ENCODE measurements around the gene DHCR7.

DHCR7 gene, protein sequence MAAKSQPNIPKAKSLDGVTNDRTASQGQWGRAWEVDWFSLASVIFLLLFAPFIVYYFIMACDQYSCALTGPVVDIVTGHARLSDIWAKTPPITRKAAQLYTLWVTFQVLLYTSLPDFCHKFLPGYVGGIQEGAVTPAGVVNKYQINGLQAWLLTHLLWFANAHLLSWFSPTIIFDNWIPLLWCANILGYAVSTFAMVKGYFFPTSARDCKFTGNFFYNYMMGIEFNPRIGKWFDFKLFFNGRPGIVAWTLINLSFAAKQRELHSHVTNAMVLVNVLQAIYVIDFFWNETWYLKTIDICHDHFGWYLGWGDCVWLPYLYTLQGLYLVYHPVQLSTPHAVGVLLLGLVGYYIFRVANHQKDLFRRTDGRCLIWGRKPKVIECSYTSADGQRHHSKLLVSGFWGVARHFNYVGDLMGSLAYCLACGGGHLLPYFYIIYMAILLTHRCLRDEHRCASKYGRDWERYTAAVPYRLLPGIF

DNA sequence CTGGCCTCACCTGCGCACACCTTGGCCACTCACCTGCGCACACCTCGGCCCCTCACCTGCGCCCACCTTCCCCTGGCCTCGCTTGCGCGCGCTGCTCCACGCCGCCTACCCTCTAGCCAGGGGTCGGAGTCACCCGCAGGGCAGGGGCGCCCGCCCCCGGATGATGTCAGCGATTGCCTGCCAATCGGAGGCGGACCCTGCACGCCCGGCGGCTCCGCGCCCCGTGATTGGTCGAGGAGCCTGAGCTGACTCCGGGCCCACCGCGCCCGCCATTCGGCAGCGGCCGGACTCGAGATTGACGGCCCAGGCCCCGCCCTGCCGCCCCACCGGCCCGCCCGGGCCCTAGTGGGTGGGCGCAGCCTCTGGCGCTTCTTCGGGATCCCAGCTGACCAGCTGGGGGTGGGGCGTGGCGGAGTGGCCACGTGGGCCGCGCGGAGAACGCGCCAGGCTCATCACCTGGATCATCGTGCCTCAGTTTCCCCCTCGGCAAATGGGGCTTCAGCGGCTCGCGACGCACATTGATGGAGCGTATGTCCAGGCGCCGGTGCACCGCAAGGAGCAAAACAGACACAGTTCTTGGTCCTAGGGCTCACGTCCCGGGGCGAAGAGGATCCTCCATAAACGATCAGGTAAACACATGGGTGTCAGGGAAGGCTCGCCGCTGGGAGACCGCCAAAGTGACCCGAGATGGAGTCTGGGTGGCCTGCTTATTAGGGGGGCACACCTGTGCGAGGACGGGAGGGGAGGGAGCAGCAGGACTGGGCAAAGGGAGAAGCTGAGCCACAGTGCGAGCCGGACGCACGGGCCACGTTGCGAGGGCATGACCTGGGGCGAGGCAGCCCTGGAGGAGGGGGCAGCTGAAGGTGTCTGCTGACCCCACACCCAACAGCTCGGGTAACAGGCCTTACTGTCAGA lies at the start of gene DHCR7:
Gene DHCR7 (minus strand): TSS at position 137 of the 915 bp plus-strand sequence. CDS start 3,441 bp downstream, outside the sequence.
- DNase-seq (ENCODE audit: low read depth), result peak; percentile 45

DNA sequence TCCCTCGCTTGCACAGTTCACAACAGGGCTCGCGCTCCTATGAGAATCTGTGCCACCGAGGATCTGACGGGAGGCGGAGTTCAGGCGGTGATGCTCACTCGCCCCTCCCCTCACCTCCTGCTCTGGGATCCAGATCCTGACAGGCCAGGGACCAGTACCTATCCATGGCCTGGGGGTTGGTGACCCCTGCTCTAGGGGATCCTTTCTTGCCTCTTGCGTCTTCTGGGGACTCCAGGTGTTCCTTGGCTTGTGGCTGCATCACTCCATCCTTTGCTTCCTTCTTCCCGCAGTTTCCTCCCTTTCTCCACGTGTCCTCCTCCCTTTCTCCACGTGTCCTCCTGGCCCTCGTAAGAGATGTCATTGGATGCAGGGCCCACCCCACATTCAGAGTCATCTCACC lies 48.2 kb upstream of the DHCR7 start:
- DNase-seq (ENCODE audit: low read depth), result no peak

DNA sequence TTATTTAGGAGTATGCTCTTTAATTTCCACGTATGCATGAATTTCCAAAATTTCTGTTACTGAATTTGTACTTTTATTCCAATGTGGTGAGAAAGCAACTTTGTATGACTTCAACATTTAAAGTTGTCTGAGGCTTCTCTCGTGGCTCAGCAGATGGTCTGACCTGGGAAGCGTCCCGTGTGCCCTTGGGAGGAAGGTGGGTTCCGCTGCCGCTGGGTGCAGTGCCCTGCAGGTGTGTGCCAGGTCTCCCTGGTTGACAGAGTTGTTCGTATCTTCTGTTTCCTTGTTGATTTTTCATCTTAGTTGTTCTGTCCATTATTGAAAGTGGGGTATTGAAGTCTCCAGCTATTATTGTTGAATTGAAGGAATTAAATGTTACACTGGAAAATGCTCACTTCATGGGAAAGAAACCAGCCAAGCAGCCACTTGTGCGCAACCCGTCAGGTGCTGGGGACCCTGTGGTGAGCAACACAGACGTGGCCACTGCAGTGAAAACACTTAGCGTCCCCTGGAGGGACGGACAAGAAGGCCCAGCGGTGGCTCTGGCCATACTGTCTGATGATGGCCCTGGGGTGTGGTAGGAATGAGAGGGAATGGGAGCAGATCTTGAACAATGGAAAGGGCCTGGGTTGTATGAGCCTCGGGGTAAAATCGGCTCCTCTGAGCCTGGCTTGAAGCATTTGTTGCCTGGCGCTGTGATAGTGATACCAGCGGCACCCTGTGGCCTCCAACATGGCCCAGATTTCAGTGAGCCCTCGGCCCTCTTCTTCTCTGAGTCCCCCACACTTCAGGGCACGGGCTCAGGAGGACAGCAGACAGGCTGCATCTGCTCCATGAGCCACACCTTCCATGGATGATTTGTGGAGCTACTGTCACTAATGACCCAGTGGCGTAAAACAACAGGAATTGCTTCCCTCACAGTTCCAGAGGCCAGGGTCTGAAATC lies 47.4 kb upstream of the DHCR7 start:
- DNase-seq (ENCODE audit: low read depth), result no peak

DNA sequence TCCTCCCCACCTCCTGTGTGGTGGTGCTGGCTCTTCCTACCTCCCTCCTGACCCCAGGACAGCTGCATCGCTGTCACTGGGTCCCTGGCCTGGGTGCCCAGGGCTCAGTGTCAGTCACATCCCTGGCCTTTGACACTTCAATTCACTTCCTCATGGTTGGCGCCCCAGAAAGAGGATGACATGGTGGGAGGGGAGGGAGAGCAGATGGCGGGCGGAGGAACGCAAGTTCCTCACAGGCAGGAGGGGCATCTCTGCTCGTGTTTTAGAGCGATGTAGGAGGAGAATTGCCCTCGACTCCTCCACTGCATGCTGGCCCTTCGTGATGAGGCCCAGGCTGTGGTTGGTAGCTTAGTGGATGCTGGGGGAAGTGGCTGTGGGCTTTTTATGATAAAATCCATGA lies 43.7 kb upstream of the DHCR7 start:
- DNase-seq (ENCODE audit: low read depth), result no peak

DNA sequence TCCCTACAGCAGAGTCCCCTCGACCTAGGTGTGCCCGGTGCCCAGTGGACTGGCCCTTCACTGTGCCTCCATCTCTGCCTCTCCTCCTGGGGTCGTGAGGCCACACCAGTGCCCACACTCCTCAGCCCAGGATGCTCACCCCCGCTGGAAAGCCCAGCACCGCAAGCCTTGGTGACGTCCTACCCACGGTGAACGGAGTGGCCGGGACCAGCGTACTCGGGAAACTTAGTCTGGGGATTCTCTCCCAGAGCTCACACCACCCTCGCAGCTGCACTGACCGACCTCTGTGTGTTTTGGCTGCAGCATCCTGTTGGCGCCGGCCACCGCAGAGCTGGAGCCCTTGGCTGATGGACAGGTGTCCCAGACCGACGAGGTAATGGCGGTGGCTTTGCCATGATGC lies 43.3 kb upstream of the DHCR7 start:
- DNase-seq (ENCODE audit: low read depth), result no peak

DNA sequence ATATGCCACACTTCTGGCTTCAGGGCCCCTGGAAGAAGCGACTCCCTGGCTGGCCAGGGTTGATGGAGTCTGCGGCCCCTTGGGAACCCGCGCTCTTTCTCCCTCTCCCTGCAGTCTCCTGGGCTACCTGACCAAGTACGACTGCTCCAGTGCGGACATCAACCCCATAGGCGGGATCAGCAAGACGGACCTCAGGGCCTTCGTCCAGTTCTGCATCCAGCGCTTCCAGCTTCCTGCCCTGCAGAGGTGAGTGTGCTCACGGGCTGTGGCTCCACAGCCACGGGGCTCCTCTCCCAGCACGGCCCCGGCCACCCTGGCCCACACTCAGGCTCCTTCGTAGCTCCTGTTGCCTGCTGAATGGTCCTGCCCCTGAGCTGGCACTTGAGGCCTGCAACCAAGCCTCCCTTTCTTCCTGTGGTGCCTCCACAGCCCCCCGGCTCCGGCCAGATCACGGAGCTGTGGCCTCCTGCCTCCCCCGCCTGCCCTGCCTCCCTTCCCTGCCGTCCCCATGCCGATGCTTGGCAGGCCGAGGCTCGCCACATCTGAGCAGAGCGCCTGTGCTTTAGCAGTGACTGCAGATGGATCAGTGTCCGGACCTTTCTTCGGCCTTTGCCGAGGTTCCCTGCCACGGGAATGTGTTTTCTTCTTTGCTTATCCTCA lies 42.7 kb upstream of the DHCR7 start:
- DNase-seq (ENCODE audit: low read depth), result no peak

DNA sequence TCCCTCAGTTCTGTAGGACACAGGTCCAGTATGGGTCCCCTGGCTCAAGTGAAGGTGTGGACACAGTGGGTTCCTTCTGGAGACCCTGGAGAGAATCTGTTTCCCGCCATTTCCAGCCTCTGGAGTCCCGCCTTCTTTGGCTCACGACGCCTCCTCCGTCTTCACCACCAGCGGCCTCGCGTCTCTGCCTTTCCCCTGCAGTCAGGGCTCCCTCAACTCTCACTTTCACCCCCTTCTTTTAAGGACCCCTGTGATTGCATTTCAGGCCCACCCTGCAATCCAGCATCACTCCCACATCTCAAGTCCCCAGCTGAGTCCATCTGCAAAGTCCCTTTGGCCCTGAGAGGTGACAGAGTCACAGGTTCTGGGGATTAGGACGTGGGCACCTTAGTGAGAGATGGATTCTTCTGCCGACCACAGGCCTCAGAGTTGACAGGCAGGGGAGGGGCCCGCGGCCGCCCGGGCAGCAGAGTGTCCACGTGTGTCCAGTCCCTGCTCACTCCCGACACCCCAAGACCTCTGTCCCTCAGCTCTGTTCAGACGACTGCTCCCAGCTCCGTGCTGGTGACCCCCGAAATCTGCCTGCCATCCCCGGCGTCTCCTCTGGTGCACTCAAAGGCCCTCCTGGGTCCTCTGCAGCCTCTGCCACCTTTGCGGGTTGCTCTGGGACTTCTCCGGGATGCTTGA lies 42.0 kb upstream of the DHCR7 start:
- no peak for DNase-seq (ENCODE audit: low read depth)

DNA sequence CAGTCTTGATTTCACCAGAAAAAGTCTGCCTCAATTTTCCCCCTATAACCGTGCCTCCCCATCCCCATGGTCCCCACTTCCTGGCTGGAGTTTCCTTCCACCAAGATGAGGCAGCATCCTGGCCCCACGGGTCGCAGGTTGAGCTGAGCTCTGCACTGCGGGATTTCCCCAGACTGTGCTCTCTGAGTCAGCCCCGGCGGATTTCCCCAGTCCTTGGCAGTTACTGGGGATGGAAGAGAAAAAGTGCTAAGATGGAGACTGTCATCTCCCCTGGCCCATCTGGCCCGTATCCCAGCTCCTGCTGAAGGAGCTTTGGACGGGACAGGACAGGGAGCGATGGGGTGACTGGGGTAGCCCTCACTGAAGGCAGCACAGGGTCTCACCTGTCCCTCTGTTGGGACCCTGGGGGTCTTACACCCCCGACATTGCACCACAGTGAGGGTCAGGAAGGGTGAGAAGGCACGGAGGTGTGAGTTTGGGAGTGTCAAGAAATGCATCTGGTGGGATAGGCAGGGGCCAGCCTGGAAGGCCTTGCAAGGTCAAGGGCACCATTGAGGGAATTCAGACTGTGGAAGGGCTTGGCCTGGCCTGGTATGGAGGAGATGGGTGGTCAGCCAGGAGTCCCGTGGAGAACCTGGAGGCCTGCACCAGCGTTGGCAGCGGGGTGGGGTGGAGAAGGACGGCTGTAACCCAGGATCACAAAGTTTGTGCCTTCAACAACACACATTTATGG lies 41.3 kb upstream of the DHCR7 start:
- no peak for DNase-seq (ENCODE audit: low read depth)

DNA sequence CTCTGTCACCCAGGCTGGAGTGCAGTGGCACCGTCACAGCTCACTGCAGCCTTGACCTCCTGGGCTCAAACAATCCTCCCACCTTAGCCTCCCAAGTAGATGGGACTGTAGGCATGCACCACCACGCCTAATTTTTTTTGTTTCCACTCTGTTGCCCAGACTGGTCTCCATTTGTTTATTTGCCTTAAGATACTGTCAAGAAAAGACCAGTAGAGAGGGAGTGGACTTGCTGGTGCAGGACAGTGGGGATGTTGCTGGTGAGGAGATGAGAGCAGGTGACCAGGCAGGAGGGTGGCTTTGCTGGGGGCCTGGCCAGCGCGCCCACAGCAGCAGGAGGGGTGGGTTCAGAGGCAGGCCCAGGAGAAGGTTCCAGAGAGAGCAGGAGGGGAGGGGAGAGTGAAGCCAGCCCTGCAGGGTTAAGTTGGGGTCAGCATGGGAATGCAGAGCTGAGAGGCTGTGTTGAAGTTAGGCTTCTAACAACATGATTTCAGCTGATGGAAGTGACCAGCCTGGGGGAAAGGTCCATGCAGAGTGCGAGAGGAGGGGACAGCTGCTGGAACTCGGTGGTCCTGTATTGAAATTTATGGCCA lies 40.6 kb upstream of the DHCR7 start:
- no peak for DNase-seq (ENCODE audit: low read depth)

DNA sequence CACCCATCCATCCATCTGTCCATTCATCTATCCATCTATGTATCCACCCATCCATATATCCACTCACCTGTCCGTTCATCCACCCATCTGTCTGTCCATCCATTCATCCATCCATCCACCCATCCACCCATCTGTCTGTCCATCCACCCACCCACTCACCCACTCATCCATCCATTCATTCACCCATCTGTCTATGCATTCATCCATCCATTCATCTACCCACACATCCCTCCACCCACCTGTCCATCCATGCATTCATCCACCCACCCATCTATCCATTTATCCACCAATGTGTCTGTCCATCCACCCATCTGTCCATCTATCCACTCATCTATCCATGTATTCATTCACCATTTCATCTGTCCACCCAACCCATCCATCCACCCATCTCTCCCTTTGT lies 38.1 kb upstream of the DHCR7 start:
- no peak for DNase-seq (ENCODE audit: low read depth)

DNA sequence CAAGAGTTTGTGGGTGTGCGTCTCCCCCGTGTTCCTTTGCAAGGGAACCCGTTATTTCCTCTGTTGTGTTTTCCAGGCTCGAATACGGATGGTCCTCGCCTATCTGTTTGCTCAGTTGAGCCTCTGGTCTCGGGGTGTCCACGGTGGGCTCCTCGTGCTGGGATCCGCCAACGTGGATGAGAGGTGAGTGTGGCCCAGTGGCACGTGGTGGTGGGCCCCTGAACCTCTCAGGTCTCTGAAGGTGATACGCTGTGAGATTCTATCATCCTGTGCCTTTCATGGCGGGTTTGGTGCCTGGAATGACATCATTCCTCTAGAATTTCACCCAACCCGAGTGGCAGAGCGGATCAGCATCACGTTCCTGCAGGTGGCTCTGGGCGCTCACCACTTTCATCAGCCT lies 37.3 kb upstream of the DHCR7 start:
- DNase-seq (ENCODE audit: low read depth), result no peak

DNA sequence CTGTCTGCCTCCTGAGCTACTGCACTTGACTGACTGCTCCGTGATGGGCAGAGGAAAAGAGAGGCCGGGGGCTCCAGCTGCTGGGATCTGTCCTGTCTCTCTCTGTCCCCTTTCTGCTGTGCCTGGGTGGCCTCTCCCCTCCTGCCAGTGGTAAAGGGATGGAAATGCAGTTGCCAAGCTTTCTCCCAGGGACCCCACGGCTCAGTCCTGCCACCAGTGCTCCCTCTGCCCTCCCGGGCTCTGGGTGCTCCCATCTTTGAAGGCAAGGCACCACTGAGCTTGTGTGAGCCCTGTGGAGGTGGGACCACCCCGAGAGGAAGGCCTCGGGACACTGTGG lies 36.8 kb upstream of the DHCR7 start:
- DNase-seq (ENCODE audit: low read depth), result no peak

DNA sequence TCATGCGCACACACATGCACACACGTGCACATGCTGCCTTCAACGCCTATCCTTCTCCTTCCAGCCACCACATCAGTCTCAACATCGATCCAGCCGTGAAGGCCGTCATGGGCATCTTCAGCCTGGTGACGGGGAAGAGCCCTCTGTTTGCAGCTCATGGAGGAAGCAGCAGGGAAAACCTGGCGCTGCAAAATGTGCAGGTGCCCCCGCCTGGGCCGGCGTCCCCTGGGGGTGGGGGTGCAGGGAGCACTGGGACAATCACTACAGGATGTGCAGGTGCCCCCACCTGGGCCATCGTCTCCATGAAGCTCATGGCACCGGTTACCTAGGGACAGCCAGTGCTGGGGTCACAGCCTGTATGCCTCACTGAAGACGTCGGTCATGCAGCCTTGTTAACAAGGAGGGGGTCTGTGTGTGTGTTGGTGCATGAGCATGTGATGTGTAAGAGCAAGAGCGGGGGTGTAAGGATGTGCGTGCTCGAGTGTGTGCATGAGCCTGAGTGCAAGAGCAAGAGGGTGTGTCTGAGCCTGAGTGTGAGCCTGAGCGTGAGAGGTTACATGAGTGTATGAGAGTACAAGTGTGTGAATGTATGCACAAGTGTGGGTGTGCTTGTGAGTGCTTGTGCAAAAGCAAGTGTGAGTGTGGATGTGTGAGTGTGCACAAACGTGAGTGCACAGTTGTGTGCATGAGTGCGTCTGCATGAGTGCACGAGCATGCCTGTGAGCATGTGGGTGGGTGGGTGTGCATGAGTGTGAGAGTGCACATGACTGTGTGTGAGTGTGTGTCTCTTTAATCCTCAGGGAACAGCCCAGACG lies 36.3 kb upstream of the DHCR7 start:
- DNase-seq (ENCODE audit: low read depth), result no peak

DNA sequence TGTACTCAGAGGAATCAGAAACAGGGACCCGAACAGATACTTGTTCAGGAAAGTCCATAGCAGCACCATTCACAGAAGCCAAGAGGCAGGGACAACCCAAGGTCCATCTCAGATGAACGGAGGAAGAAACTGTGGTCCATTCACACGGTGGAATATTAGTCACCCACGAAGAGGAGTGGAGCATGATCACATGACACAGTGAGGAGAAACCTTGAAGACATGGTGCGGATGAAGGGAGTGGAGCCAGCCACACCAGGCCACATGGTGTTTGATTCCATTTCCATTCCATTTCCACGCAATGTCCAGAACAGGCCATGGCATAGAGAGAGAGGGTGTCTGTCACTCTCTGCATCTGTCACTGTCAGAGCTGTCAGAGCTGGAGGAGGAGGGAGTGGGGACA lies 35.5 kb upstream of the DHCR7 start:
- DNase-seq (ENCODE audit: low read depth), result no peak

DNA sequence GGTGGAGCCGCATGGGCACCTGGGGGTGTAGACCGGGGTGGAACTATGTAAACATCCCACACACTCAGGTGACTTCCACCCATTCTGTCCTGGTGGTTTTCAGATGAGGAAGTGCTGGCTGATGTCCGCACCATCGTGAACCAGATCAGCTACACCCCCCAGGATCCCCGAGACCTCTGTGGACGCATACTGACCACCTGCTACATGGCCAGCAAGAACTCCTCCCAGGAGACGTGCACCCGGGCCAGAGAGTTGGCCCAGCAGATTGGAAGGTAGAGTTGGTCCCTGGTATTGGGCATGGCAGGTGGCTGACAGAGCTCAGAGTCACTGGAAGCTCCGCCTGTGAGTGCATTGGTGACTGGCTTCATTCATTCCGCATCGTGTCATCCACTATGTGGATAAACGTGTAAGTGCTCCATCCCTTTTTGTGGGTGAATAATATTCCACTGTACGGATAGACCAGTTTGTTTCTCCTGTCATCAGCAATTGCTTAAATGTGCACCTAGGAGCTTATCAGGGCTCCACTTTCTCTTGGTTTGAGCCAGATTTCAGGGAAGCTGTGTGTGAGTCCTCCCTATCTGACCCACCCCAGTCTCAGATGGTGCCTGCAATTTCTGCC lies 34.7 kb upstream of the DHCR7 start:
- no peak for DNase-seq (ENCODE audit: low read depth)

DNA sequence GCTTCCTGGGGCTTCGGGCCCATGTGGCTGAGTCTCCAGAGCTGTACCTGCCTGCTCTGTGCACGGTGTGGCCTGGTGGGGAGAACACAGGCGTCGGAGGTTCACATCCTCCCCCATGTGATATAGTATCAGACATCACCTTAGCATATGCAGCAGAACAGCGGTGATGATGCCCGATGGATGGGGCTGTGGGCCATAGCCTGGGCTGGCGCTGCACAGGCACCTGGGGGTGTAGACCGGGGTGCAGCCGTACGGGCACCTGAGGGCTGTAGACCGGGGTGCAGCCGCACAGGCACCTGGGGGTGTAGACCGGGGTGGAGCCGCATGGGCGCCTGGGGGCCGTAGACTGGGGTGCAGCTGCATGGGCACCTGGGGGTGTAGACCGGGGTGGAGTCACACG lies 34.0 kb upstream of the DHCR7 start:
- DNase-seq (ENCODE audit: low read depth), result no peak

DNA sequence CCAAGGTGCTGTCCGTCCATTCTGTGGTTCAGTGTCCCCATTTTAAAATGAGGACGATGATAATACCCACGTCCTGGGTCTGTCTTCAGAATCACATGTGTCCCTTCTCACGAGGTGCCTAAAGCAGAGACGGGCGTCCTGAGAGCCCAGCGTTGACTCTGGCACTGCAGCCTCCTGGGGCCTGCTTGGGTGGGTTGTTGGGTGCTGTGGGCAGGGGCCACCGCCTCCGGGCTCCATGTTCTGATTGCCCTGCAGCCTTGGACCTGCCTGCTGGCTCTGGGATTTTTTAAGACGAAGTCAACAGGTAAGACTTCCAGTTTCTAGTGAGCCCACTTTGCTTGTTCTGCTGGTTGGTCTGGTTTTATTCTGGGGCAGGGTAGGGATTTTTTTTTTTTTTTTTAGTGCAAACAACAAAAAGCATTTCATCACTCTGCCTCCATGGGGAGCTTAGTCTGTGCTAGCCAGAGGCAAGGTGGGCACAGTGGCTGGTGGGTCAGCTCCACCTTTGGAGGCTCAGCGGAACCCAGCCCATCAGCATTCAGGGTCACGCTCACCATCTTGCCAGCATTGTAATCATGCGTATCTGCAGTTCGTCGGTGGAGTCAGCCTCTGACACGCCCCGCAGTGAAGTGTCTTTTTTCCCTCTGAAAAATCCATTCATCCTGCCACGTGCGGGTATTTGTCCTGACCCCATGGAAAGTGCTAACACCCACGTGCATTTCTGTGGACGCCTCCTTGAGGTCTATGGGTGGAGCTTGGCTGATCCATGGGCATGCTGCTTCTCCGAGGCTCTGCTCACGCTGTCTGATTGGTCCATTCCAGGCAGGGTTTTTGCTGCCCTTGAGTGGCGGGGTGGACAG lies 33.1 kb upstream of the DHCR7 start:
- DNase-seq (ENCODE audit: low read depth), result no peak

DNA sequence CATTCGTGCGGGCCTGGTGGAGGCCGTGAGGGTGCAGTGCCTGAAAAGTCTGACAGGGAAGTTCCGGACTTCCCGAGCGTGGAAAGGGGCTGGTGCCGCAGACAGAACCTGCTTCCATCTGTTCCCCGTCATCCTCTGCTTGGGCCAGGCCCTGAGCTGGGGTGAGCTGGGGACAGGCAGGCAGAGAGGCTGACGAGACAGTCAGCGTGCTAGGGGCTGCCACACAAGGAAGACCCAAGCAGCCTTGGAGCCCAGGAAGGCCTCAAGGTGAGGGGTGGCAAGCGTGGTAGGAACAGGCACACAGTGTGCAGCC lies 30.3 kb upstream of the DHCR7 start:
- no peak for DNase-seq (ENCODE audit: low read depth)
